TTC549 (cell line): ENCODE data around the gene ARL6IP6.

ENCODE experiments used
- FAIRE-seq: peaks from 2 replicates; lab custom pipeline; 2012; peaks lifted over from hg19 to GRCh38; lab: Jason Lieb, UNC

The ARL6IP6 gene

DNA sequence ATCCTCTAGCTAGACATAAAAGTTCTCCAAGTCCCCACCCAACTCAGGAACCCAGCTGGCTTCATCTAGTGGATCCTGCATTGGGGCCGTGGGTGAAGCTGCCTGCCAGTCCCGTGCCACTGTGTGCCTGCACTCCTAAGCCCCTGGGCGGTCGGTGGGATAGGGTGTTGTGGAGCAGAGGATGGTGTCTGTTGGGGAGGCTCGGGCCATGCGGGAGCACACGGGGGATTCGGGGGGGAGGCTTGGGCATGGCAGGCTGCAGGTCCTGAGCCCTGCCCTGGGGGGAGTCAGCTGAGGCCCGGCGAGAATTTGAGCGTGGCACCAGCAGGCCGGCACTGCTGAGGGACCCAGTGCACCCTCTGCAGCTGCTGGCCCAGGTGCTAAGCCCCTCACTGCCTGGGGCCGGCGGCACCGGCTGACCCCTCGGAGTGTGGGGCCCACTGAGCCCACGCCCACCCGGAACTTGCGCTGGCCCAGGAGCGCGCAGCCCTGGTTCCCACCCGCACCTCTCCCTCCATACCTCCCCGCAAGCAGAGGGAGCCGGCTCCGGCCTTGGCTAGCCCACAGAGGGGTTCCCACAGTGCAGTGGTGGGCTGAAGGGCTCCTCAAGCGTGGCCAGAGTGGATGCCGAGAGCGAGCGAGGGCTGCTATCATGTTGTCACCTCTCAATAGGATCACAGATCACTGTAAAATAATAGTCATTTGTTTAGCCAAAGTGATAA is 86.4 kb downstream of the ARL6IP6 start:
- no peak for FAIRE-seq

DNA sequence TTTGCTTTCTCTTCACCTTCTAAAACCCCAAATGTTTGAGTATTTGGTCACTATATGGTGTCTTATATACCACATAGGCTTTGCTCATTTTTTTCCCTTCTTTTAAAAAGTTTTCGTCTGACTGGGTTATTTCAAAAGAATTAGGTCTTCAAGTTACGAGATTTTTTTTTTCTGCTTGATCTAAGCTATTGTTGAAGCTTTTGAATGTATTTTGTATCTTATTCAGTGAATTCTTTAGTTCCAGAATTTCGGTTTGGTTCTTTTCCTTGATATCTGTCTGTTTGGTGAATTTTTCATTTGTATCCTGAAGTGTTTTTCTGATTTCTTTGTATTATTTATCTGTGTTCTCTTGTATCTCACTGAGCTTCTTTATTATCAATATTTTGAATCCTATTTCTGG is 93.5 kb downstream of the ARL6IP6 start:
- no peak for FAIRE-seq
